Dendritic cell treated with granulocyte-macrophage colony-stimulating factor and Interleukin-4, amounts not matched to agents 40 ng/mL and 50 ng/mL, for 4 days (primary cell): ENCODE data around the gene CENPL.

Experiments used
- H3K27ac Mint-ChIP-seq: one replicate; pipeline ENCODE4 v1.8.0; 2022; ENCODE audit warnings: mild to moderate bottlenecking, mixed read lengths
- H3K27me3 Mint-ChIP-seq: one replicate; pipeline ENCODE4 v1.8.0; 2022; ENCODE audit warnings: mild to moderate bottlenecking, mixed read lengths
- H3K36me3 Mint-ChIP-seq: one replicate; pipeline ENCODE4 v1.8.0; 2022; ENCODE audit warnings: low read depth, mixed read lengths
- H3K4me1 Mint-ChIP-seq: one replicate; pipeline ENCODE4 v1.8.0; 2022; ENCODE audit warnings: low read depth, mixed read lengths
- H3K4me3 Mint-ChIP-seq: one replicate; pipeline ENCODE4 v1.8.0; 2022; ENCODE audit warnings: mild to moderate bottlenecking, moderate library complexity, mixed read lengths
- H3K9me3 Mint-ChIP-seq: one replicate; pipeline ENCODE4 v1.8.0; 2022; ENCODE audit warnings: mixed read lengths
- intact Hi-C: fragments of 100-400 bp; cut with micrococcal nuclease; formaldehyde crosslinking; loops from one replicate; pipeline ENCODE4 v1.15.0; 2022

The CENPL gene

DNA sequence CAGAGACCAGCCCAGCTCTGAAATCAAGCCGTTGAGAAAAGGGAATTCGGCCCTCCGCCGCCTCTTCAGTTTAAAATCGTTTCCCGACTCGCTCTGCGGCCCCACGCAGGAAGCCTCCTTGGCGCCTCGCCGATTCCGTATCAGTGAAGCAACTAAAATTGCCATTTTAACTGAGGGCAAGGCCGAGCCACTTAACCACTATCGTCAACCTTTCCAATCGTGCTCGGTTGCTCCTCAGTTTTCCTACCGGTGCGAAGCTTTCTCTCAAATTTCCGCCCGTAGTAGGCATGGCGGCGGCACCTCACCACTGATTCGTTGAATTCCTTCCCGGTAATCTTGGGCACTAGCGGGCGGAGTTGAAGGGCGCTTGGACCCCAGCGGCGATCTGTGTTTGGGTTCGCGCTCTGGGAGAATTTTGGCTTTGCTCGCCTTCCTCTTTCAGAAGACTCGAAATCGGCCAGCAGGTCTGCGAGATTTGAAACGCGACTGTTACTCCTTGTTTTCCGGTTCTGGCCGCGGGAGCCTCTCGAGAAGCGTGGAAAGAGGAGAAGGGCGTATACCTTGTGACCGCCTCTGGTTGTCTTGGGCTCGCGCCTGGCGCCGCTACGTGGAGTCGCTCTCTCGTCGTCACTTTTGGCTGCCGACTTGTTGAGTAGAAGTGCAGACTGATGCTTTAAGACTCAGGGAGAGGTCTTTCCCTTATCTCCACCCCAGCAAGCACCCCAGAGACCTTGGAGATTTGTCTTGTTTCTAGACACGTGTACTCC is at the start of gene CENPL, which contains the start of gene DARS2:
TSS of gene CENPL (minus strand) at position 569 of the 767 bp plus-strand sequence. CDS start 13,584 bp downstream, outside the sequence.
TSS of gene DARS2 (plus strand) at position 359 of the 767 bp plus-strand sequence. CDS start 557 bp downstream, outside the sequence.
- intact Hi-C loops, result loop anchor here (1.0 to 5.0 kb wide), 5 partner anchors 44 to 1082 kb away; partner anchors contain the start of genes KLHL20, PRDX6 and ZBTB37
- H3K4me1 Mint-ChIP-seq, result peaks cover 36% of the 10 kb centered on the region
- H3K36me3 Mint-ChIP-seq, result peaks cover 34% of the 10 kb centered on the region
- H3K27ac Mint-ChIP-seq, result peak within 1 kb of the TSS; percentile 99
- peak within 1 kb of the TSS; percentile 97 for H3K4me3 Mint-ChIP-seq
- no peaks in the 10 kb centered on the region for H3K9me3 Mint-ChIP-seq
- H3K27me3 Mint-ChIP-seq, result no peaks in the 10 kb centered on the region

GRCh38 chr1:173871500-173871899 is 46.8 kb upstream of the CENPL start:
- Mint-ChIP-seq H3K36me3 (peaks cover 74% of the 10 kb centered on the region), H3K27me3 (no peaks in the 10 kb centered on the region), H3K27ac (no peak overlapping the region), H3K4me3 (no peak overlapping the region), H3K9me3 (no peaks in the 10 kb centered on the region), H3K4me1 (peaks cover 31% of the 10 kb centered on the region)
- intact Hi-C loops, result no loop called here

DNA sequence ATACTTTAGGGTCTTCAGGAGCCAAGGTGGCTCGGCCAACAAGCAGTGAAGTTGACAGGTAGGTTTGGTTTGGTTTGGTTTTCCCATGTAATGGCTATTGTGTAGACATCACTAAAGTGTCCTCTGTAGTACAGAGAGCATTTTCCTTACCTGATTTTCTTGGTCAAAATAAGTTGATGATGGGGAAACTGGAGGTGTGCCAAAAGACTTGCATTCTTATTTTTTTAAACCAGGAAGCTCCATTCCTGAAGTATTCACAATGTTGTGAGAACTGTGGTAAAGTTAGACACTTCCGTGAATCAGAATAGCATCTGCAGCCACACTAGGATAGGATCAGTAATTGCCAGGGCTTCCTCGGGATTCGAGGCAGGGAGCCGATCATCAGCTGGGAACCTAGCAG is 46.4 kb upstream of the CENPL start:
- H3K27ac Mint-ChIP-seq, result no peak overlapping the region
- no peak overlapping the region for H3K4me3 Mint-ChIP-seq
- peaks cover 35% of the 10 kb centered on the region for H3K4me1 Mint-ChIP-seq
- intact Hi-C loops, result no loop called here
- H3K9me3 Mint-ChIP-seq, result no peaks in the 10 kb centered on the region
- H3K27me3 Mint-ChIP-seq, result no peaks in the 10 kb centered on the region
- H3K36me3 Mint-ChIP-seq, result peaks cover 74% of the 10 kb centered on the region

GRCh38 chr1:173870252-173871075 is 45.8 kb upstream of the CENPL start:
- intact Hi-C loops, result no loop called here
- no peak overlapping the region for H3K4me3 Mint-ChIP-seq

DNA sequence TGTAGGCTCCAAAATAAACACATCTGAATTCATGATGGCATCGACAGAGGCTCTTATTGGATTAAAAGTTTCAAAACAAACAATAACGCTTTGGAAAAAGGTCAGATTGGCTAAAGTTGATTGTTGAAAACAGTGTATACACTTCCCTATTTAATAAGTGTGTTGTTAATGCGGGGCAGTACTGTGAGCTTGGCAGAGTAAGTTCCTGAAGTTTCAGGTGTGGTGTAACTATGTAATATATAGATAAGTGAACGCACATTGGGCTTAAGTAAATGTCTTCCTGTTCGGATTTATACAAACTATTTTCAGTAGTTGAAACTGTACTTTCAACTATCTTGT is 44.3 kb upstream of the CENPL start:
- peaks cover 55% of the 10 kb centered on the region for H3K4me1 Mint-ChIP-seq
- intact Hi-C loops, result loop anchor here (2.0 to 5.0 kb wide), 3 partner anchors 292 to 1427 kb away; partner anchors contain the start of genes PIGC and PRDX6
- H3K9me3 Mint-ChIP-seq, result no peaks in the 10 kb centered on the region
- H3K36me3 Mint-ChIP-seq, result peaks cover 78% of the 10 kb centered on the region
- H3K27me3 Mint-ChIP-seq, result no peaks in the 10 kb centered on the region
- H3K4me3 Mint-ChIP-seq, result peak overlapping the region; percentile 98
- H3K27ac Mint-ChIP-seq, result peak overlapping the region; percentile 91

More at GRCh38 chr1:173870252-173871075, 45.8 kb upstream of the CENPL start:
- Mint-ChIP-seq H3K27ac (no peak overlapping the region), H3K9me3 (no peaks in the 10 kb centered on the region), H3K4me1 (peaks cover 41% of the 10 kb centered on the region), H3K36me3 (peaks cover 74% of the 10 kb centered on the region), H3K27me3 (no peaks in the 10 kb centered on the region)

DNA sequence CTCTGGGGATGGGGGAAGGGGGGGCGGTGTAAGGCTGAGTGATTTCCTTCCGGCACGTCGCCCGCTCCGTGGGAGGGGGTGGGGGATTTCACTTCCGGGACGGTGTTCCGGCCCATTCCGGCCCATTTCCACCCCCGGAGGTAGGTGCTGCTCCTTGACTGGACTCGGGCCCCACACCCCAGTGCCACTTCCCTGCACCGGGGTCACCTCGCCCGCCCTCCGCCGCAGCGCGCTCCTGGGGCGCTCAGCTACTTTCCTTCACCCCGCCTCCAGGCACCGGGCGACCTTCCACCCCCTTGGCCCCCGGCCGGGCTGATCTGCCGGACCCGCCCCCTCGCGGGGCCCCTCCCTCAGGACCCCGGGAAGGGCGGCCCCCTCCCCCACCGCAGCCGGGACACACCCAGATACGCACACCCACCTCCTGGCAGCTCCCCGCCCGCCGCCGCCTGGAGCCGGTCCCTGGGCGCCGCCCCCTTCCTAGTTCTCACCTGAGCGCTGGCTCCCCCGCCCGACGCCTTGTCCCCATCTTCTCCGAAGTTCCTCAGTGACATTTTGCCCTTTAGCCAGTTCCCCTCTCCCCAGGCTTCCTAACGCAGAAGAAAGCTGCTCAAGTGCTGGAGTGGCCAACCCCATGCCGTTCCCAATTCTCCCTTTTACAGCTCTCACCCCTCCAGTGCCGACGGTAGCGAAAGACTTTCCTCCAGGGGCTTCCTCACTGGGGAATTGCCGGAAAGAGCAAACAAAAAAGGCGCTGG is 43.8 kb upstream of the CENPL start, which contains the start of gene ZBTB37:
TSS of gene ZBTB37 (plus strand) at position 115 of the 755 bp plus-strand sequence. CDS start 1,846 bp downstream, outside the sequence.
- Mint-ChIP-seq H3K27ac (peak within 1 kb of the TSS; percentile 91), H3K36me3 (peaks cover 78% of the 10 kb centered on the region), H3K4me3 (peak within 1 kb of the TSS; percentile 98), H3K4me1 (peaks cover 53% of the 10 kb centered on the region), H3K9me3 (no peaks in the 10 kb centered on the region), H3K27me3 (no peaks in the 10 kb centered on the region)
- intact Hi-C loops, result loop anchor here (1.0 to 5.0 kb wide), 4 partner anchors 44 to 1426 kb away; partner anchors contain the start of genes CENPL, DARS2, PIGC and PRDX6

GRCh38 chr1:173867753-173868265 is 43.1 kb upstream of the CENPL start, which contains the start of gene GAS5:
Gene GAS5, minus strand, starts transcription at chr1:173867989.
- no peaks in the 10 kb centered on the region for H3K9me3 Mint-ChIP-seq
- H3K4me3 Mint-ChIP-seq, result peak within 1 kb of the TSS; percentile 98
- intact Hi-C loops, result loop anchor here (1.0 to 5.0 kb wide), 4 partner anchors 44 to 1426 kb away; partner anchors contain the start of genes CENPL, DARS2, PIGC and PRDX6
- no peaks in the 10 kb centered on the region for H3K27me3 Mint-ChIP-seq
- peak within 1 kb of the TSS; percentile 91 for H3K27ac Mint-ChIP-seq
- H3K36me3 Mint-ChIP-seq, result peaks cover 79% of the 10 kb centered on the region
- H3K4me1 Mint-ChIP-seq, result peaks cover 50% of the 10 kb centered on the region

GRCh38 chr1:173867141-173867752 is 42.6 kb upstream of the CENPL start:
- peak overlapping the region; percentile 91 for H3K27ac Mint-ChIP-seq

GRCh38 chr1:173866413-173867115 is 41.9 kb upstream of the CENPL start:
- intact Hi-C loops, result loop anchor here (5.0 kb wide), 1 partner anchor 1424 kb away; the partner anchor contains the start of gene PIGC
- H3K36me3 Mint-ChIP-seq, result peaks cover 83% of the 10 kb centered on the region
- no peaks in the 10 kb centered on the region for H3K9me3 Mint-ChIP-seq
- H3K27ac Mint-ChIP-seq, result peak overlapping the region; percentile 91
- H3K4me3 Mint-ChIP-seq, result peak overlapping the region; percentile 98
- no peaks in the 10 kb centered on the region for H3K27me3 Mint-ChIP-seq
- H3K4me1 Mint-ChIP-seq, result peaks cover 49% of the 10 kb centered on the region

More at GRCh38 chr1:173867141-173867752, 42.6 kb upstream of the CENPL start:
- H3K4me3 Mint-ChIP-seq, result peak overlapping the region; percentile 98
- H3K9me3 Mint-ChIP-seq, result no peaks in the 10 kb centered on the region
- intact Hi-C loops, result loop anchor here (5.0 kb wide), 1 partner anchor 1425 kb away; the partner anchor contains the start of gene PIGC
- H3K4me1 Mint-ChIP-seq, result peaks cover 50% of the 10 kb centered on the region
- H3K36me3 Mint-ChIP-seq, result peaks cover 79% of the 10 kb centered on the region
- H3K27me3 Mint-ChIP-seq, result no peaks in the 10 kb centered on the region

DNA sequence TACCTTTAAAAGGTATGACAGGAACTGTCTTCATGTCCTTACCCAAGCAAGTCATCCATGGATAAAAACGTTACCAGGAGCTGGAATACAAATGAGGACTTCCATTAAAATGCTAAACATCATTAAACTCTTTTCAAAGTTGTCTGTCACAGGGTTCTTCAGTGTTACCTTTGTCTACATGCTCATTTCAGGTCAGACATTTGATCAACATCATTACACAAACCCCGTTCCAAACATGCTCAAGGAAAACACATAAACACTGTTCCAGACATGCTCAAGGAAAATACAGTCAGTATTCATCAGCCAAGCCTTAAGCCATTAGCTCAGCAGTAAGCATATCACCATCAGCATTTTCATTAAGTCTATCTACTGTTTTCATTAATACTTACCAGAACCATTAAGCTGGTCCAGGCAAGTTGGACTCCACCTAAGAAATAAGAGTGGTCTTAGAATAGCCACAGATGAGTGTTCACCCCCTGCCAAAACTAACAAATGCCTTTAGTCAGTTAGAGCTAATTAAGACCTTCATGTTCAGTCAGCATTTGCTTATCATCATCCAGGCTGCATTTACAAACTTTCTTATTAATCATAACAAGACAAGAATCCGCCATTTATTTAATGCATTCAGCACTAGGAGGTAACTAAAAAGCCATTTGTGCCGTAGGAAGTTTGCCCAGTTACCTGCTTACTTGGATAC is 40.9 kb upstream of the CENPL start:
- H3K4me1 Mint-ChIP-seq, result peaks cover 41% of the 10 kb centered on the region
- H3K27me3 Mint-ChIP-seq, result no peaks in the 10 kb centered on the region
- peaks cover 82% of the 10 kb centered on the region for H3K36me3 Mint-ChIP-seq

GRCh38 chr1:173864179-173864867 is 39.6 kb upstream of the CENPL start:
- Mint-ChIP-seq H3K4me1 (peaks cover 36% of the 10 kb centered on the region), H3K36me3 (peaks cover 86% of the 10 kb centered on the region), H3K4me3 (no peak overlapping the region), H3K27me3 (no peaks in the 10 kb centered on the region), H3K9me3 (no peaks in the 10 kb centered on the region), H3K27ac (no peak overlapping the region)
- intact Hi-C loops, result no loop called here

More for the DNA sequence above, 40.9 kb upstream of the CENPL start:
- H3K27ac Mint-ChIP-seq, result no peak overlapping the region
- intact Hi-C loops, result loop anchor here (5.0 kb wide), 1 partner anchor 1423 kb away; the partner anchor contains the start of gene PIGC
- H3K9me3 Mint-ChIP-seq, result no peaks in the 10 kb centered on the region
- peak overlapping the region; percentile 6 for H3K4me3 Mint-ChIP-seq
